GM23338 (cell line): ENCODE results near the gene PDE3A. TPM values are rescaled to one million over a fixed set of nuclear protein-coding genes. Genes with fewer than 3 reads are reported as not detected.

ENCODE experiments used
- ATAC-seq: fragments of 200-7000 bp; cut with Tn5 transposase; 3 replicates; pipeline ENCODE4 v1.9.1; 2020
- DNase-seq: peaks from one replicate; pipeline ENCODE4 v3.0.0-alpha.2; 2015; ENCODE audit warnings: low spot score
- H2AFZ ChIP-seq: fragments of 200-600 bp; sonication (generic); 2 replicates; pipeline ENCODE4 v1.8.0; 2016; ENCODE audit warnings: antibody characterized with exemption, mild to moderate bottlenecking, moderate library complexity
- H3F3A ChIP-seq: fragments of 200-600 bp; sonication (generic); replicated peaks from 2 replicates; pipeline ENCODE4 v1.8.0; 2017; ENCODE audit warnings: antibody characterized with exemption, mixed run types, low read depth
- H3K27ac ChIP-seq: fragments of 200-600 bp; sonication (generic); 2 replicates; pipeline ENCODE4 v1.6.1; 2016; ENCODE audit warnings: low read depth
- H3K27me3 ChIP-seq: fragments of 200-600 bp; sonication (generic); 2 replicates; pipeline ENCODE4 v1.8.0; 2016; ENCODE audit warnings: mild to moderate bottlenecking, mixed run types, moderate library complexity; ENCODE audit not compliant: insufficient read depth
- H3K36me3 ChIP-seq: fragments of 200-600 bp; sonication (generic); 2 replicates; pipeline ENCODE4 v1.8.0; 2016; ENCODE audit warnings: mild to moderate bottlenecking; ENCODE audit not compliant: insufficient read depth
- H3K4me1 ChIP-seq: fragments of 200-600 bp; sonication (generic); 2 replicates; pipeline ENCODE4 v1.8.0; 2016; ENCODE audit warnings: mild to moderate bottlenecking, moderate library complexity; ENCODE audit not compliant: insufficient read depth
- H3K4me2 ChIP-seq: fragments of 200-600 bp; sonication (generic); 2 replicates; pipeline ENCODE4 v1.7.1; 2017; ENCODE audit warnings: mixed run types
- H3K4me3 ChIP-seq: fragments of 200-600 bp; sonication (generic); 2 replicates; pipeline ENCODE4 v1.6.1; 2016; ENCODE audit warnings: mixed run types
- H3K79me2 ChIP-seq: fragments of 200-600 bp; sonication (generic); replicated peaks from 2 replicates; pipeline ENCODE4 v1.8.0; 2017; ENCODE audit warnings: mild to moderate bottlenecking; ENCODE audit not compliant: insufficient read depth
- H3K9me2 ChIP-seq: fragments of 200-600 bp; sonication (generic); 2 replicates; pipeline ENCODE4 v1.8.0; 2017; ENCODE audit not compliant: insufficient read depth
- H4K20me1 ChIP-seq: fragments of 200-600 bp; sonication (generic); replicated peaks from 2 replicates; pipeline ENCODE4 v1.8.0; 2017; ENCODE audit warnings: mild to moderate bottlenecking; ENCODE audit not compliant: insufficient read depth
- H3K27ac Mint-ChIP-seq: 2 replicates; pipeline ENCODE4 v1.8.0; 2020; ENCODE audit warnings: inconsistent platforms, mild to moderate bottlenecking, moderate library complexity, mixed read lengths
- H3K27me3 Mint-ChIP-seq: 3 replicates; pipeline ENCODE4 v1.8.0; 2022; ENCODE audit warnings: low read depth, mild to moderate bottlenecking, moderate library complexity, mixed read lengths, inconsistent platforms; ENCODE audit not compliant: insufficient read depth, poor library complexity
- H3K36me3 Mint-ChIP-seq: 3 replicates; pipeline ENCODE4 v1.8.0; 2021; ENCODE audit warnings: low read depth, mild to moderate bottlenecking, inconsistent platforms, moderate library complexity, mixed read lengths
- H3K4me1 Mint-ChIP-seq: 3 replicates; pipeline ENCODE4 v1.8.0; 2020; ENCODE audit warnings: mild to moderate bottlenecking, inconsistent platforms, mixed read lengths
- H3K4me3 Mint-ChIP-seq: 3 replicates; pipeline ENCODE4 v1.8.0; 2021; ENCODE audit warnings: moderate library complexity, mild to moderate bottlenecking, inconsistent platforms, mixed read lengths
- H3K9me3 Mint-ChIP-seq: 3 replicates; pipeline ENCODE4 v1.8.0; 2020; ENCODE audit warnings: moderate library complexity, mild to moderate bottlenecking, inconsistent platforms, mixed read lengths
- CREB1 ChIP-seq: fragments of 250-450 bp; sonication (Bioruptor Pico); IDR thresholded peaks from 2 replicates; pipeline ENCODE4 v1.5.0; 2020; ENCODE audit warnings: low read depth, mild to moderate bottlenecking, moderate library complexity
- CTCF ChIP-seq, 2 experiments: fragments of 200-600 bp in 1 of 2; sonication (generic) in 1 of 2; conservative IDR thresholded peaks; 2 replicates each; pipeline versions ENCODE4 v1.5.1 to v1.6.1; 2016 to 2017; ENCODE audit warnings: antibody characterized with exemption in 2 of 2, low read depth in 2 of 2, mild to moderate bottlenecking in 2 of 2, moderate library complexity in 1 of 2
- ETS1 ChIP-seq: IDR thresholded peaks from 2 replicates; pipeline ENCODE4 v1.6.1; 2016; ENCODE audit warnings: antibody characterized with exemption
- EZH2 ChIP-seq: fragments of 200-600 bp; sonication (generic); IDR thresholded peaks from one replicate; pipeline ENCODE4 v1.8.0; 2017; ENCODE audit warnings: antibody characterized with exemption, mild to moderate bottlenecking, low read depth; ENCODE audit not compliant: unreplicated experiment
- EZH2phosphoT487 ChIP-seq: fragments of 200-600 bp; sonication (generic); IDR thresholded peaks from one replicate; pipeline ENCODE4 v1.8.1; 2018; ENCODE audit warnings: antibody characterized with exemption; ENCODE audit not compliant: unreplicated experiment
- JUNB ChIP-seq: IDR thresholded peaks from one replicate; pipeline ENCODE4 v1.6.1; 2016; ENCODE audit warnings: antibody characterized with exemption; ENCODE audit not compliant: unreplicated experiment
- NANOG ChIP-seq: IDR thresholded peaks from 2 replicates; pipeline ENCODE4 v1.6.1; 2016; ENCODE audit warnings: antibody characterized with exemption, borderline replicate concordance
- POLR2AphosphoS5 ChIP-seq: IDR thresholded peaks from 2 replicates; pipeline ENCODE4 v1.6.1; 2016; ENCODE audit warnings: antibody characterized with exemption, low read depth
- STAT1 ChIP-seq: IDR thresholded peaks from one replicate; pipeline ENCODE4 v1.6.1; 2016; ENCODE audit warnings: antibody characterized with exemption; ENCODE audit not compliant: unreplicated experiment
- ZNF114 ChIP-seq: fragments of 250-450 bp; sonication (Bioruptor Pico); IDR thresholded peaks from 2 replicates; pipeline ENCODE4 v1.5.0; 2020; ENCODE audit warnings: mild to moderate bottlenecking, moderate library complexity
- ZNF462 ChIP-seq: fragments of 250-450 bp; sonication (Bioruptor Pico); IDR thresholded peaks from 2 replicates; pipeline ENCODE4 v1.5.0; 2020; ENCODE audit warnings: mild to moderate bottlenecking, moderate library complexity
- polyA plus RNA-seq: library from polyadenylated mRNA; unstranded; fragments of >200 nt; fragmentation: Nextera tagmentation; extraction: Ambion mirVana; gene quantifications from 2 replicates; pipeline ENCODE4 v1.2.1, GENCODE V29; 2016
- total RNA-seq: library from RNA; depleted of rRNA; stranded (reverse); fragments of >200 nt; shearing (Covaris generic); gene quantifications from 2 replicates; pipeline ENCODE4 v1.2.3, GENCODE V29; 2014

The PDE3A gene
- total and polyA plus RNA-seq, 2 experiments from 2014 or later = 2.7 to 9.2 TPM

GRCh38 chr12:20624718-20625117 lies 256.4 kb downstream of the PDE3A start:
- no peaks in the 10 kb centered on the region for H3K79me2 ChIP-seq
- TF ChIP-seq STAT1 = no peak
- peak; percentile 65 to 71 for TF ChIP-seq CTCF (conservative IDR thresholded peaks at IDR 0.05; ENCODE audit: low read depth in 2 of 2)
- no peaks in the 10 kb centered on the region for H3F3A ChIP-seq
- no peaks in the 10 kb centered on the region for H3K36me3 ChIP-seq
- H2AFZ ChIP-seq = no peak overlapping the region
- H3K9me2 ChIP-seq = no peaks in the 10 kb centered on the region
- H3K27ac ChIP-seq = no peak overlapping the region
- Mint-ChIP-seq H3K4me1 (peaks cover 27% of the 10 kb centered on the region), H3K9me3 (no peaks in the 10 kb centered on the region), H3K36me3 (no peaks in the 10 kb centered on the region), H3K27me3 (peaks cover 3% of the 10 kb centered on the region), H3K27ac (no peak overlapping the region), H3K4me3 (no peak overlapping the region)
- no peaks in the 10 kb centered on the region for H4K20me1 ChIP-seq
- ATAC-seq (peak; percentile 82), DNase-seq (peak; percentile 82)
- no peak overlapping the region for H3K4me3 ChIP-seq
- H3K27me3 ChIP-seq = no peaks in the 10 kb centered on the region
- H3K4me1 ChIP-seq = peaks cover 22% of the 10 kb centered on the region
- H3K4me2 ChIP-seq = no peak overlapping the region

- Mint-ChIP-seq H3K36me3 (no peaks in the 10 kb centered on the region), H3K27ac (no peak overlapping the region), H3K4me1 (peaks cover 30% of the 10 kb centered on the region), H3K9me3 (no peaks in the 10 kb centered on the region), H3K27me3 (peaks cover 3% of the 10 kb centered on the region), H3K4me3 (no peak overlapping the region)
- no peaks in the 10 kb centered on the region for H4K20me1 ChIP-seq
- H3K4me2 ChIP-seq = no peak overlapping the region
- no peak for DNase-seq
- no peaks in the 10 kb centered on the region for H3K36me3 ChIP-seq
- H3K27ac ChIP-seq = no peak overlapping the region
- no peak overlapping the region for H2AFZ ChIP-seq
- no peaks in the 10 kb centered on the region for H3K27me3 ChIP-seq
- peaks cover 30% of the 10 kb centered on the region for H3K4me1 ChIP-seq
- H3K9me2 ChIP-seq = no peaks in the 10 kb centered on the region
- no peak for ATAC-seq
- no peak overlapping the region for H3K4me3 ChIP-seq
- H3K79me2 ChIP-seq = no peaks in the 10 kb centered on the region
- H3F3A ChIP-seq = no peaks in the 10 kb centered on the region
- TF ChIP-seq ZNF114 (CRISPR knock-in tag) (no peak), EZH2 (no peak), ZNF462 (no peak), NANOG (no peak), JUNB (no peak), CTCF (conservative IDR thresholded peaks at IDR 0.05; ENCODE audit: low read depth in 2 of 2) (no peak), ETS1 (no peak), EZH2phosphoT487 (no peak), CREB1 (CRISPR knock-in tag) (no peak), POLR2AphosphoS5 (no peak)
These were observed 257.2 kb downstream of the PDE3A start for GRCh38 chr12:20625531-20625930.
